AML-193 (cell line): ENCODE data around the gene ATP9A.
"Not testable (repeated sequence)": the region's sequence is repeated elsewhere in the genome, so short reads cannot be mapped to it uniquely, and the experiment has no call there.

ENCODE experiments used
- DNase-seq, 2 experiments: peaks; one replicate each; lab custom pipeline; 2025; lab: John Stamatoyannopoulos, UW

The ATP9A gene

DNA sequence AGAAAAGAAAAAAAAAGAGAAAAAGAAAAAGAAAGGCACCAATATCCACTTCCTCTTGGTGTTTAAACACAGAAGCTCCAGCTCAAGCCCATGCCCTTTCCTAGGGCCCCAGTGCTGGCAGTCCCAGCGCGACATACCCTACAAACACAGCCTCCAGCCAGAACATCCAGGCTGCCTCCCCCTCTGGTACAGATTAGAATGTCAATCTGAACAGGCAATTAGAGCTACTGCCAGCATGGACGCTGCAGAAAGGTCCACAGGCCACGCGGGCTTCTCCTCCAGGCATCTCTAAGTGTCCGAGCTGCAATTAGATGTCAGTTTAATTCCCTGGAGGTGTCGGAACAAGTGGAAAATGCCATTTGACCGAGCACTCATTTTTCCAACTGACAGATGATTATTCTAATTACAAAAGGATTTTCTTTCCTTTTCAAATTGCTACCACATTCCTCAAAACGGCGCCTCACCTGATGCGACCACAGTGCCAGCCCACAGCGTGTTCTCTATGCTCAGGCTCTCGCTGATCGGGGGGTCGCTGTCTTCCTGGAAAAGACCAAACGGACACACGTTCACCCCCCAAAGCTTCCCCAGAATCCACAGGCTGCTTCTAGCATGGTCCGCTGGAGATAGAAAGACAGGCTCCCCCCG lies 79.5 kb downstream of the ATP9A start:
- no peak for DNase-seq

- no peak for DNase-seq
These were observed 80.6 kb downstream of the ATP9A start for GRCh38 chr20:51687630-51688029.

DNA sequence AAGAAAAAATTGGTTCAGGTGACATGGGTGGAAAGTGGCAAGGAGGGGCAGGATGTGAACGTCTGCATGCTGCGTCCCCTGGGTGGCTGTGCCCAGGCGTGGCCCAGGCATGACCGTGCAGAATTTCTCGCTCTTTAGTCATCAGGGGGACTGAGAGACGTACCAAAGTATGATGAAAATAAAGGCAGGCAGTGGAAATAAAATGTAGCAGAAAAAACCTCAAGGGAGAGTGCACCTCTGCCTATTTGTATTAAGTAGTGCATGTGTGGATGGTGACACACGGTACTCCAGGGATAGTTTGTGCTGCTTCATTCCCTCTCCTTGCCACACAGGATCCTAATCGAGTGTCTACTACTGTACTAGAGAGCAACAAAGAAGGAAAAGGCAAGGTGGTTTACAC lies 81.1 kb downstream of the ATP9A start:
- no peak for DNase-seq

GRCh38 chr20:51685494-51685893 lies 82.7 kb downstream of the ATP9A start:
- not testable (repeated sequence) for DNase-seq

DNA sequence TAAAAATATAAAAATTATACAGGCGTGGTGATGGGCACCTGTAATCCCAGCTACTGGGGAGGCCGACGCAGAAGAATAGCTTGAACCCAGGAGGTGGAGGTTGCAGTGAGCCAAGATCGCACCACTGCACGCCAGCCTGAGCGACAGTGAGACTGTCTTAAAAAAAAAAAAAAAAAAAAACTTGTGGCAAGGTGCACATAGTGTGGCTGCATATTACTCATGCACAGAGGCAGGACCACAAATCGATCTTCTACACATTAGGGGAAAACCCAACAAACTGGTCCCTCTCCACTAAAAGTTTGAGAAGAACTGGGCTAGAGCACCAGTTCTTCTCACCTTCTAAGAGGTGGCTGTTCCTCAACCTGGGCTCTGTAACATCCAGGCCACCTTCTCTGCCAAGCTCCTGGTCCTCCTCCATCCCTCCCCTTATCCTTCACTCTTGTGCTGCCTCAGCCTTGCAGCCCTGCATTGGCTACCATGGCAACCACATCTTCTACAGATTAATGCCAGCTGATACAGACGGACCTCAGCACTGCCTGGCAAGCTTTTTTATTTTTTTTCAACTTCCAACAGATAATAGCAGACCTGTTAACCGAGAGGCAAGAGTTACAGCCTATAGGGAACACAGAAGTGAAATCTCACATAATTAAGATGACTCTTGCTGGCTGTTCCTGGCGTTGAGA lies 88.0 kb downstream of the ATP9A start:
- no peak for DNase-seq

- DNase-seq: no peak
These were observed 88.8 kb downstream of the ATP9A start for GRCh38 chr20:51679254-51679921.

DNA sequence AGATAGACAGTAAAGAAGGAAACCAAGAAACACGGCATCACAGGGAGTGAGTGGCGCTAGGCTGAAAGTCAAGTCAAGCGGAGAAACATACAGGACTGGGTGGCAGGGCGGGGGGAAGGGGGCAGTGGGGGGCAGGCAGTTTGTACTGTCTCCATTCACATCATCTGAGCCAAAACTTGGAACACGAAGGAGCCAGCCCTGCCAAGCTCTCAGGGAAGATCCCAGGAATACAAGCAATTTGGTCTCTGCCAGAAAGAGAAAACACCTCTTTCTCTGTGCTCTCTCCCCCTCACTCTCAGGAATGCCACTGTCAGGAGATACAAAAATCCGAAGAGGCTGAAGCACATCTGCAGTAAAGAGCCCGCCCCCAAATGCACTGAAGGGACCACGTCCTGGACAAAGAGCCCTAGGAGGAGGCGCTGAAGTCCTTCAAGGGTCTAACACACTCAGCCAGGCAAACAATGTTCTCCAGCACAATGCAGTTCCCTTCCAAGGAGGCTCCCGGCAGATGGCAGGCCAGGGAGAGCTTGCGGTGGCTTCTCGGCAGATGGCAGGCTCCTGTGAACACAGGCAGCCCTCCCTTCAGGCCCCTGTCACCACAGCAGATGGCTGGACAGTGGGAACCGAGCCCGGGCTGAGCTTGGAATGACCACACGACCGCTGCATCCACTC lies 90.0 kb downstream of the ATP9A start:
- DNase-seq: no peak

- DNase-seq: no peak
These were observed 99.2 kb downstream of the ATP9A start for GRCh38 chr20:51668947-51669346.

- no peak for DNase-seq
These were observed 99.7 kb downstream of the ATP9A start for GRCh38 chr20:51668515-51668914.

DNA sequence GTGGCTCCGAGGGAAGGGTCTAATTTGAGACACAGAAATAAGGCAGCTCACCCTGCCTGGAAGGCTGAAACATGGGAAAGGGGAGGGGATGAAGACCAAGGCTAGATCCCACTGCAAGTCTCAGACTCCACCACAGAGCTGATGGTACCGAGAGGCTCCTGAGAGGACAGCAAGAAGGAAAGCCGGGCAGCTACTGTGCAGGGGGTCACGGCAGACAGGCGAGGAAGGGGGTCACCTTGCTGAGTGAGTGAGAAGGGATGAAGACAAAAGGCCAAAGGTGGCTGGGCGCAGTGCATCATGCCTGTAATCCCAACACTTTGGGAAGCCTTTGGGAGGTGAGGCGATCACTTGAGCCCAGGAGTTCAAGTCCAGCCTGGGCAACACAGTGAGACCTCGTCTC lies 100.7 kb downstream of the ATP9A start:
- no peak for DNase-seq

- no peak for DNase-seq
These were observed 101.2 kb downstream of the ATP9A start for GRCh38 chr20:51667002-51667408.

DNA sequence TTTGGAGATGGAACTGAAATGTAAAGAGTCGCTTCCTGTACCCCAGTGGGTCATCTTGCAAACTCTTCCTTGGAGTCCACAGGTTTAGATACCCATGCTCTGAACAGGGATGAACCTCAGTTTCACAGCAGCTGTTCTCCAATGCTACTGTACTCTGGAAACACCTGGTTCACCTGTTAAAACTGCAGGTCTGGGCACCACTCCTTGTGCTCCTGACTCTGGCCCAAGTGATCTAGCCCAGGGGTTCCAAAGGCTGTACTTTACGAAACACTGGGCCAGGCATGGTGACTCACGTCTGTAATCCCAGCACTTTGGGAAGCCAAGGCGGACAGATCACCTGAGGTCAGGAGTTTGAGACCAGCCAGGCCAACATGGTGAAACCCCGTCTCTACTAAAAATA lies 102.1 kb downstream of the ATP9A start:
- no peak for DNase-seq

- DNase-seq: no peak
These were observed 102.6 kb downstream of the ATP9A start for GRCh38 chr20:51665543-51666118.

DNA sequence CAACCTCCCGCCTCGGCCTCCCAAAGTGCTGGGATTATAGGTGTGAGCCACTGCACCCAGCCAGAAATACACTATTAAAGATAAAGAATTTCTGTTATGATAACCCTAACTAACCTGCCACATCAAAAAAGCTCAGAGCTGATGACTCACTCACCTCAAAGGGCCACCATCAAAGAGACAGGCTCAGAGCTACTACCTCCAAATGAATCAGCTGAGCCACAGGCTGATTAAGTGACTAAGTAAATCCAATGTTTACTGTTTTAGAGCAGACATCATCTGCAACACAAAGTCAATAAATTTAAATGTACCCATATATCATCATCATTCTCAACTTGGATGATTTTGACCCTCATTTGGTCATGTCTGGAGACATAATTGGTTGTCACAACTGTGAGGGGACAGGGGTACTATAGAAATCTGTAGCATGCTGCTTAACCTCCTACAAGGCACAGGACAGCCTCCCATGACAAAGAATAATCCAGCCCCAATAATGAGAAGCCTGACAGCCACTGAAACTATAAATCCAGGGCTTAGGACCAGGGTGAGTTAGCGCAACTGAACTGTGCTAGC lies 106.5 kb downstream of the ATP9A start:
- no peak for DNase-seq

- DNase-seq: no peak
These were observed 107.2 kb downstream of the ATP9A start for GRCh38 chr20:51660672-51661608.

- no peak for DNase-seq
These were observed 108.6 kb downstream of the ATP9A start for GRCh38 chr20:51659491-51660050.

DNA sequence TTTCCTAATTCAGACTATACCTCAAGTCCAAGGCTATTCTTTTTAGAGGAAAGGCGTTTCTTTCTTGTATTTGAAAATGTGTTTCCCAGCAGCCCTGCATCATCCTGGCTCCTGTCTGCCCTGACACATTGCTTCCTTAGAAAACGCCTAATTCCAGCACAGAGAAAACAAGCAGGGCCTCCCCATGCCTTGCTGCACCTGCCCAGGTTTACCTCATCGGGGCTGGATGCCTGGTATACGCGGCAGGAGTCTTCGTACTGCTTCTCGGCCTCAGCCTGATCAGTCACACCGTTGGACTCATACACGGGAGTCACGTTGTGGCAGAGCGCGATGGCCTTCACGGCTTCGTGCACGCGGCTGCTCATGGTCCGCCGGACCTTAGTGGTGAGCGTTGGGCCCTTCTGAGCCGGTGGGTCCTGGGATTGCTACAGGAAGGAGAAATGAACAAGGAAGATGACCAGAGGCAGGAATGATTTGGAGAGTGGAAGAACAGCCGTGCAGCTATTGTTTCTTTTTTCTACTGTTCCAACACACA lies 111.4 kb downstream of the ATP9A start:
- DNase-seq: no peak

DNA sequence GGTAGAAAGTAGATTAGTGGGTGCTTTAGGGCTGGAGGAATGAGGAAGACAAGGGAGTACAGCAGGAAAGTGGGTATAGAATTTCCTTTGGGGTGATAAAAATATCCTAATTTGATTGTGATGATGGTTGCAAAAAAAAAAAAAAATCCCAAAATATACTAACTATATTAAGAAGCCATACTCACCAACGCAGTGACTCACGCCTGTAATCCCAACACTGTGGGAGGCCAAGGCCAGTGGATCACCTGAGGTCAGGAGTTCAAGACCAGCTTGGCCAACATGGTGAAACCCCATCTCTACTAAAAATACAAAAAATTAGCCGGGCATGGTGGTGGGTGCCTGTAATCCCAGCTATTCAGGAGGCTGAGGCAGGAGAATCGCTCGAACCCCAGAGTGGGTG lies 112.1 kb downstream of the ATP9A start:
- DNase-seq: not testable (repeated sequence)

GRCh38 chr20:51654495-51654894 lies 113.7 kb downstream of the ATP9A start:
- no peak for DNase-seq

- no peak for DNase-seq
These were observed 114.1 kb downstream of the ATP9A start for GRCh38 chr20:51654060-51654459.
